ENCODE results near the gene SHC3. TPM values are rescaled to one million over a fixed set of nuclear protein-coding genes. Genes with fewer than 3 reads are reported as not detected.

Gene SHC3
- total RNA-seq, 1 donor from 2014 or later: 17.7 TPM

GRCh38 chr9:88975966-88976889, 202.4 kb downstream of the SHC3 start:
- Mint-ChIP-seq H3K36me3 (ENCODE audit: low read depth) (no peaks in the 10 kb centered on the region), H3K4me1 (peaks cover 2% of the 10 kb centered on the region), H3K27me3 (ENCODE audit: low read depth) (peaks cover 17% of the 10 kb centered on the region), H3K27ac (ENCODE audit: unreplicated experiment) (no peak overlapping the region), H3K9me3 (peaks cover 6% of the 10 kb centered on the region), H3K4me3 (no peak overlapping the region)
- TF ChIP-seq CTCF (conservative IDR thresholded peaks at IDR 0.05): no peak
- DNase-seq (ENCODE audit: low read depth, low spot score): no peak

GRCh38 chr9:88974641-88975040, 204.0 kb downstream of the SHC3 start:
- Mint-ChIP-seq H3K4me1 (peaks cover 6% of the 10 kb centered on the region), H3K36me3 (ENCODE audit: low read depth) (no peaks in the 10 kb centered on the region), H3K27ac (ENCODE audit: unreplicated experiment) (no peak overlapping the region), H3K27me3 (ENCODE audit: low read depth) (peaks cover 28% of the 10 kb centered on the region), H3K9me3 (peaks cover under 1% of the 10 kb centered on the region), H3K4me3 (no peak overlapping the region)
- no peak for TF ChIP-seq CTCF (conservative IDR thresholded peaks at IDR 0.05)
- DNase-seq (ENCODE audit: low read depth, low spot score): no peak

GRCh38 chr9:88973281-88974045, 205.2 kb downstream of the SHC3 start:
- TF ChIP-seq CTCF (conservative IDR thresholded peaks at IDR 0.05): no peak
- no peak overlapping the region for H3K27ac Mint-ChIP-seq (ENCODE audit: unreplicated experiment)
- no peaks in the 10 kb centered on the region for H3K9me3 Mint-ChIP-seq
- H3K4me1 Mint-ChIP-seq: peaks cover 6% of the 10 kb centered on the region
- H3K36me3 Mint-ChIP-seq (ENCODE audit: low read depth): no peaks in the 10 kb centered on the region
- H3K27me3 Mint-ChIP-seq (ENCODE audit: low read depth): peaks cover 40% of the 10 kb centered on the region
- no peak for DNase-seq (ENCODE audit: low read depth, low spot score)
- no peak overlapping the region for H3K4me3 Mint-ChIP-seq

- Mint-ChIP-seq H3K4me1 (peaks cover 6% of the 10 kb centered on the region), H3K4me3 (no peak overlapping the region), H3K9me3 (no peaks in the 10 kb centered on the region), H3K36me3 (ENCODE audit: low read depth) (no peaks in the 10 kb centered on the region), H3K27ac (ENCODE audit: unreplicated experiment) (no peak overlapping the region), H3K27me3 (ENCODE audit: low read depth) (peaks cover 50% of the 10 kb centered on the region)
- DNase-seq (ENCODE audit: low read depth, low spot score): no peak
- TF ChIP-seq CTCF (conservative IDR thresholded peaks at IDR 0.05): no peak
Observed at GRCh38 chr9:88972401-88972800, 206.2 kb downstream of the SHC3 start.

GRCh38 chr9:88971131-88971960, 207.3 kb downstream of the SHC3 start:
- no peak overlapping the region for H3K27ac Mint-ChIP-seq (ENCODE audit: unreplicated experiment)
- no peak overlapping the region for H3K4me3 Mint-ChIP-seq
- DNase-seq (ENCODE audit: low read depth, low spot score): peak; percentile 32

More at GRCh38 chr9:88971131-88971960, 207.3 kb downstream of the SHC3 start:
- Mint-ChIP-seq H3K27me3 (ENCODE audit: low read depth) (peaks cover 61% of the 10 kb centered on the region), H3K36me3 (ENCODE audit: low read depth) (no peaks in the 10 kb centered on the region), H3K4me1 (peaks cover 6% of the 10 kb centered on the region), H3K9me3 (no peaks in the 10 kb centered on the region)
- no peak for TF ChIP-seq CTCF (conservative IDR thresholded peaks at IDR 0.05)

All from neural crest cell (in vitro differentiated cells).